K562 (cell line): ENCODE results near the gene MRTFB. TPM values are rescaled to one million over a fixed set of nuclear protein-coding genes. Genes with fewer than 3 reads are reported as not detected.

Source experiments
- LEF1 ChIP-seq: fragments of 450-650 bp; IDR thresholded peaks from 2 replicates; pipeline ENCODE4 v1.6.1; 2016; ENCODE audit warnings: mild to moderate bottlenecking
- RFX7 ChIP-seq: fragments of 250-450 bp; sonication (Bioruptor Pico); IDR thresholded peaks from 2 replicates; pipeline ENCODE4 v1.5.1; 2021; ENCODE audit warnings: mild to moderate bottlenecking
- RHOXF2B ChIP-seq: fragments of 250-450 bp; sonication (Bioruptor Pico); conservative IDR thresholded peaks from 2 replicates; pipeline ENCODE4 v1.5.1; 2021
- SRSF3 ChIP-seq: fragments of 200-400 bp; formaldehyde crosslinking; IDR thresholded peaks from 2 replicates; pipeline ENCODE4 v1.6.1; 2016; ENCODE audit warnings: mild to moderate bottlenecking, low read length, moderate library complexity; ENCODE audit not compliant: insufficient read depth
- ZNF696 ChIP-seq: fragments of 250-450 bp; sonication (Bioruptor Pico); conservative IDR thresholded peaks from 2 replicates; pipeline ENCODE4 v1.4.0; 2020; ENCODE audit warnings: mild to moderate bottlenecking, moderate library complexity
- polyA plus RNA-seq, 8 experiments: library from polyadenylated mRNA; depleted of rRNA in 4 of 8; stranded (reverse) in 5 of 8; unstranded in 3 of 8; fragments of >200 nt; fragmentation: Nextera tagmentation in 2 of 8; fragmentation: Illumina TruSeq in 1 of 8; extraction: Ambion mirVana in 2 of 8; extraction: Trizol in 1 of 8; gene quantifications; 2 replicates each; pipeline versions ENCODE4 v1.2.1 to v1.2.3, GENCODE V29; 2011 to 2014; ENCODE audit warnings: inconsistent platforms in 1 of 8, missing spikeins in 1 of 8
- total RNA-seq, 7 experiments: library from RNA; depleted of rRNA in 6 of 7; stranded (reverse); fragments of >200 nt in 6 of 7; fragmentation: Illumina TruSeq in 2 of 7; extraction: Trizol in 2 of 7; gene quantifications; 2 replicates each; pipeline versions ENCODE4 v1.2.1 to v1.2.3, GENCODE V29; 2011 to 2021; ENCODE audit warnings: low replicate concordance in 1 of 7
- TF ChIP-seq, protein P1 (sequence below), 2 experiments: fragments of 450-650 bp; IDR thresholded peaks; 2 replicates each; pipeline ENCODE4 v1.6.1; 2016; ENCODE audit warnings: mild to moderate bottlenecking in 2 of 2, borderline replicate concordance in 1 of 2, low read depth in 1 of 2, moderate library complexity in 1 of 2
- TF ChIP-seq, protein P2 (sequence below): fragments of 450-650 bp; IDR thresholded peaks from 2 replicates; pipeline ENCODE4 v1.6.1; 2017; ENCODE audit warnings: mild to moderate bottlenecking, moderate library complexity
- TF ChIP-seq, protein P3 (sequence below): fragments of 250-450 bp; sonication (Bioruptor Pico); IDR thresholded peaks from 2 replicates; pipeline ENCODE4 v1.6.1; 2021; ENCODE audit warnings: mild to moderate bottlenecking
- TF ChIP-seq, protein P4 (sequence below), 2 experiments: fragments of 450-650 bp in 1 of 2; IDR thresholded peaks; 2 replicates each; pipeline ENCODE4 v1.6.1; 2011 to 2017; ENCODE audit warnings: low read depth in 2 of 2, antibody characterized with exemption in 1 of 2, borderline replicate concordance in 1 of 2, low read length in 1 of 2, mild to moderate bottlenecking in 1 of 2, mixed read lengths in 1 of 2; ENCODE audit not compliant: control insufficient read depth in 1 of 2
- TF ChIP-seq, protein P5 (sequence below), 2 experiments: fragments of 200-800 bp in 1 of 2; sonication (Bioruptor generic) in 1 of 2; sonication (generic) in 1 of 2; formaldehyde crosslinking in 1 of 2; IDR thresholded peaks in 1 of 2; conservative IDR thresholded peaks in 1 of 2; 2 replicates each; pipeline versions ENCODE4 v1.5.0 to v1.6.1; 2016 to 2020; ENCODE audit warnings: missing compliant biosample characterization in 1 of 2, missing genetic modification characterization in 1 of 2, missing genetic modification reagents in 1 of 2

MRTFB gene
- total and polyA plus RNA-seq, 9 of the 15 experiments (the other 6 are each of a cell fraction or from before 2014, with no cell fraction given), result 2.2 to 12.7 (median 7.0) TPM

DNA sequence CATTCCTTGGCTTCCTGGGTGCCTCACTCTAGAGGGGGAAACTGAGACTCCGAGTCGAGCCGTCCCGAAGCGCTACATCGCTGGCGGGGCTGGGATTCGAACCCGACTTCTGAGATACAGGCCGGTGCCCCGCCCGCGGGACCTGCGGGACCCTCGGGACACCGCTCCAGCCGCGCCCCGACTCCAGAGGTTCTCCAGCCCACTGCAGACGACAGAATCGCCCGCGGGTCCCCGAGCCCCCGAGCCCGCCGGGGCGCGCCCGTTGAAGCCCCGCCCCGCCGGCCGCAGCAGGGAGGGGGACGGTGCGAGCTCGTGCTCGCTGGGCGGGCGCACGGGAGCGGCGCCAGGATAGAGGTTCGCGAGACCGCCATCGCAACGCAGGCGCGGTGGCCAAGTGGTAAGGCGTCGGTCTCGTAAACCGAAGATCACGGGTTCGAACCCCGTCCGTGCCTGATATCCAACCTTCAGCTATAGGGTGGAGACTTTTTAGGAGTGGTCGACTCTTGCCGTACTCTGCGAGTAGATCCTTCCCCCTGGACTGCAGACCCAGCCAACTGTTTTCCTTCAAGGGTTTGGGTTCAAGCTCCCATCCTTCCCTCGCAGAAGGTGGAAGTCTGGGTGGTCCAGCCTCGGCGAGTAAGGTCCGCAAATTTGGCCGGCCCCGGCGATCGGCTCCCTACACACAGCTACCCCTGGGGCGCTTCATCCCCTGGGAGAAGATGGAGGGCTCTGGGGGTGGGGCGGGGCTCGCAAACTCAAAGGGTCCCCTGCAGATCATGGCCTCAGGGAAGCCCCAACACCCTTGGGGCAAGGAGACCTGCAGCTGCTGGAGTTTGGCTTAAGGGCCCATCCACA, 214.6 kb downstream of the MRTFB start (continued):
- TF ChIP-seq, protein P1, sequence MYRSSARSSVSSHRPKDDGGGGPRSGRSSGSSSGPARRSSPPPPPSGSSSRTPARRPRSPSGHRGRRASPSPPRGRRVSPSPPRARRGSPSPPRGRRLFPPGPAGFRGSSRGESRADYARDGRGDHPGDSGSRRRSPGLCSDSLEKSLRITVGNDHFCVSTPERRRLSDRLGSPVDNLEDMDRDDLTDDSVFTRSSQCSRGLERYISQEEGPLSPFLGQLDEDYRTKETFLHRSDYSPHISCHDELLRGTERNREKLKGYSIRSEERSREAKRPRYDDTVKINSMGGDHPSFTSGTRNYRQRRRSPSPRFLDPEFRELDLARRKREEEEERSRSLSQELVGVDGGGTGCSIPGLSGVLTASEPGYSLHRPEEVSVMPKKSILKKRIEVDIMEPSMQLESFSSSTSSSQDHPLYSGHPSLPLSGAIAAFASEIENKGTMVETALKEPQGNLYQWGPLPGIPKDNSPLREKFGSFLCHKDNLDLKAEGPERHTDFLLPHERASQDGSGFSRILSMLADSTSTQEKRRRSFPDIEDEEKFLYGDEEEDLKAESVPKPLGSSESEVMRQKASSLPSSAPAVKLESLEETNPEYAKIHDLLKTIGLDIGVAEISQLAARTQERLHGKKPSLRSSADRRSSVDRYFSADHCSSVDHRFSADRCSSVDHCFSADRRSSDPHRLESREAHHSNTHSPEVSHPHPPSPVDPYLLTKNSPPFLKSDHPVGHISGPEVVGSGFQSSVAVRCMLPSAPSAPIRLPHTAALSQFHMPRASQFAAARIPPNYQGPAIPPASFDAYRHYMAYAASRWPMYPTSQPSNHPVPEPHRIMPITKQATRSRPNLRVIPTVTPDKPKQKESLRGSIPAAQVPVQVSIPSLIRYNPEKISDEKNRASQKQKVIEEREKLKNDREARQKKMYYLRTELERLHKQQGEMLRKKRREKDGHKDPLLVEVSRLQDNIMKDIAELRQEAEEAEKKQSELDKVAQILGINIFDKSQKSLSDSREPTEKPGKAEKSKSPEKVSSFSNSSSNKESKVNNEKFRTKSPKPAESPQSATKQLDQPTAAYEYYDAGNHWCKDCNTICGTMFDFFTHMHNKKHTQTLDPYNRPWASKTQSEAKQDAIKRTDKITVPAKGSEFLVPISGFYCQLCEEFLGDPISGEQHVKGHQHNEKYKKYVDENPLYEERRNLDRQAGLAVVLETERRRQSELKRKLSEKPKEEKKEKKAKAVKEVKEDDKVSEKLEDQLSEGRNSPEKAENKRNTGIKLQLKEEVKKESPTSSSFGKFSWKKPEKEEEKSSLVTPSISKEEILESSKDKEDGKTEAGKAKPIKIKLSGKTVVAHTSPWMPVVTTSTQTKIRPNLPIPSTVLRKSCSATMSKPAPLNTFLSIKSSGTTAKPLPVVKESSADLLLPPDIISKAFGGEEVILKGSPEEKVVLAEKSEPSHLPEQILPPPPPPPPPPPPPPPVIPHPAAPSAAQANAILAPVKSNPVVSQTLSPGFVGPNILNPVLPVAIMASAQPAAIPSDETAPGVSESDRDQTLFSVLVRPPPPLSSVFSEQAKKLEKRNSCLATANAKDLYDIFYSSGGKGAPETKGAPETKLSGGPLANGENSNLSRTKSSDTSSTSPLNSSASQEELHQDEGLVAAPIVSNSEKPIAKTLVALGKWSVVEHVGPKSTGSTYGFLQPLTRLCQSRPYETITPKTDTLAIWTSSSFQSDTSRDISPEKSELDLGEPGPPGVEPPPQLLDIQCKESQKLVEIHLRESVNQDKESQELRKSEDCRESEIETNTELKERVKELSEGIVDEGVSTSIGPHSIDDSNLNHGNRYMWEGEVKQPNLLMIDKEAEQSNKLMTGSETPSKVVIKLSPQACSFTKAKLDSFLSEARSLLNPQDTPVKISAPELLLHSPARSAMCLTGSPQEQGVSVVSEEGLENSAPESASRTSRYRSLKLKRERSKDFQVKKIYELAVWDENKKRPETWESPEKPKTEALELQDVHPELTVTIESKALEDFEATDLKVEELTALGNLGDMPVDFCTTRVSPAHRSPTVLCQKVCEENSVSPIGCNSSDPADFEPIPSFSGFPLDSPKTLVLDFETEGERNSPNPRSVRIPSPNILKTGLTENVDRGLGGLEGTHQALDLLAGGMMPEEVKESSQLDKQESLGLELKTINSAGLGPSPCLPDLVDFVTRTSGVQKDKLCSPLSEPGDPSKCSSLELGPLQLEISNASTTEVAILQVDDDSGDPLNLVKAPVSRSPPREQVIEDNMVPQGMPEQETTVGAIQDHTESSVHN (IDR thresholded peaks at IDR 0.05; ENCODE audit: borderline replicate concordance in 1 of 2, low read depth in 1 of 2), result no peak
- TF ChIP-seq ZNF696 (CRISPR knock-in tag) (no peak), RHOXF2B (CRISPR knock-in tag) (no peak), RFX7 (CRISPR knock-in tag) (no peak), SRSF3 (no peak), LEF1 (no peak)
- TF ChIP-seq, protein P2, sequence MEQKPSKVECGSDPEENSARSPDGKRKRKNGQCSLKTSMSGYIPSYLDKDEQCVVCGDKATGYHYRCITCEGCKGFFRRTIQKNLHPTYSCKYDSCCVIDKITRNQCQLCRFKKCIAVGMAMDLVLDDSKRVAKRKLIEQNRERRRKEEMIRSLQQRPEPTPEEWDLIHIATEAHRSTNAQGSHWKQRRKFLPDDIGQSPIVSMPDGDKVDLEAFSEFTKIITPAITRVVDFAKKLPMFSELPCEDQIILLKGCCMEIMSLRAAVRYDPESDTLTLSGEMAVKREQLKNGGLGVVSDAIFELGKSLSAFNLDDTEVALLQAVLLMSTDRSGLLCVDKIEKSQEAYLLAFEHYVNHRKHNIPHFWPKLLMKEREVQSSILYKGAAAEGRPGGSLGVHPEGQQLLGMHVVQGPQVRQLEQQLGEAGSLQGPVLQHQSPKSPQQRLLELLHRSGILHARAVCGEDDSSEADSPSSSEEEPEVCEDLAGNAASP, result no peak
- TF ChIP-seq, protein P3, sequence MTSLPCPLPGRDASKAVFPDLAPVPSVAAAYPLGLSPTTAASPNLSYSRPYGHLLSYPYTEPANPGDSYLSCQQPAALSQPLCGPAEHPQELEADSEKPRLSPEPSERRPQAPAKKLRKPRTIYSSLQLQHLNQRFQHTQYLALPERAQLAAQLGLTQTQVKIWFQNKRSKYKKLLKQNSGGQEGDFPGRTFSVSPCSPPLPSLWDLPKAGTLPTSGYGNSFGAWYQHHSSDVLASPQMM (CRISPR knock-in tag), result no peak
- TF ChIP-seq, protein P4, sequence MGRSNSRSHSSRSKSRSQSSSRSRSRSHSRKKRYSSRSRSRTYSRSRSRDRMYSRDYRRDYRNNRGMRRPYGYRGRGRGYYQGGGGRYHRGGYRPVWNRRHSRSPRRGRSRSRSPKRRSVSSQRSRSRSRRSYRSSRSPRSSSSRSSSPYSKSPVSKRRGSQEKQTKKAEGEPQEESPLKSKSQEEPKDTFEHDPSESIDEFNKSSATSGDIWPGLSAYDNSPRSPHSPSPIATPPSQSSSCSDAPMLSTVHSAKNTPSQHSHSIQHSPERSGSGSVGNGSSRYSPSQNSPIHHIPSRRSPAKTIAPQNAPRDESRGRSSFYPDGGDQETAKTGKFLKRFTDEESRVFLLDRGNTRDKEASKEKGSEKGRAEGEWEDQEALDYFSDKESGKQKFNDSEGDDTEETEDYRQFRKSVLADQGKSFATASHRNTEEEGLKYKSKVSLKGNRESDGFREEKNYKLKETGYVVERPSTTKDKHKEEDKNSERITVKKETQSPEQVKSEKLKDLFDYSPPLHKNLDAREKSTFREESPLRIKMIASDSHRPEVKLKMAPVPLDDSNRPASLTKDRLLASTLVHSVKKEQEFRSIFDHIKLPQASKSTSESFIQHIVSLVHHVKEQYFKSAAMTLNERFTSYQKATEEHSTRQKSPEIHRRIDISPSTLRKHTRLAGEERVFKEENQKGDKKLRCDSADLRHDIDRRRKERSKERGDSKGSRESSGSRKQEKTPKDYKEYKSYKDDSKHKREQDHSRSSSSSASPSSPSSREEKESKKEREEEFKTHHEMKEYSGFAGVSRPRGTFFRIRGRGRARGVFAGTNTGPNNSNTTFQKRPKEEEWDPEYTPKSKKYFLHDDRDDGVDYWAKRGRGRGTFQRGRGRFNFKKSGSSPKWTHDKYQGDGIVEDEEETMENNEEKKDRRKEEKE (IDR thresholded peaks at IDR 0.05; ENCODE audit: borderline replicate concordance in 1 of 2, control insufficient read depth in 1 of 2, low read depth in 2 of 2, low read length in 1 of 2), result no peak
- TF ChIP-seq, protein P5, sequence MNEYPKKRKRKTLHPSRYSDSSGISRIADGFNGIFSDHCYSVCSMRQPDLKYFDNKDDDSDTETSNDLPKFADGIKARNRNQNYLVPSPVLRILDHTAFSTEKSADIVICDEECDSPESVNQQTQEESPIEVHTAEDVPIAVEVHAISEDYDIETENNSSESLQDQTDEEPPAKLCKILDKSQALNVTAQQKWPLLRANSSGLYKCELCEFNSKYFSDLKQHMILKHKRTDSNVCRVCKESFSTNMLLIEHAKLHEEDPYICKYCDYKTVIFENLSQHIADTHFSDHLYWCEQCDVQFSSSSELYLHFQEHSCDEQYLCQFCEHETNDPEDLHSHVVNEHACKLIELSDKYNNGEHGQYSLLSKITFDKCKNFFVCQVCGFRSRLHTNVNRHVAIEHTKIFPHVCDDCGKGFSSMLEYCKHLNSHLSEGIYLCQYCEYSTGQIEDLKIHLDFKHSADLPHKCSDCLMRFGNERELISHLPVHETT (CRISPR knock-in tag; conservative IDR thresholded peaks at IDR 0.05 in 1 of 2, IDR thresholded peaks at IDR 0.05 in 1 of 2), result no peak
